PC-9 (cell line): ENCODE measurements around the gene MYLK3.

Experiments
- CTCF ChIP-seq: fragments of 200-600 bp; sonication (generic); conservative IDR thresholded peaks from 2 replicates; pipeline ENCODE4 v1.6.1; 2017; ENCODE audit warnings: mixed run types, antibody characterized with exemption, mild to moderate bottlenecking, moderate library complexity
- EZH2 ChIP-seq: fragments of 200-600 bp; sonication (generic); IDR thresholded peaks from 2 replicates; pipeline ENCODE4 v1.8.0; 2017; ENCODE audit warnings: antibody characterized with exemption, low read depth

GRCh38 chr16:46691726-46692125 lies 56.4 kb downstream of the MYLK3 start:
- TF ChIP-seq CTCF: no peak
- TF ChIP-seq EZH2: no peak
